ENCODE measurements around the gene HMGA1.

- TF ChIP-seq CTCF (IDR thresholded peaks at IDR 0.05) (no peak), POLR2AphosphoS5 (IDR thresholded peaks at IDR 0.05) (no peak), POLR2A (IDR thresholded peaks at IDR 0.05) (no peak), EP300 (IDR thresholded peaks at IDR 0.05) (no peak)
These were observed 18.0 kb upstream of the HMGA1 start for GRCh38 chr6:34218691-34219090.
